SK-N-SH treated with all-trans-retinoic acid at 6 μM for 48 hours (cell line): ENCODE measurements around the gene VPS33A.

Experiments
- ATAC-seq: fragments of 200-7000 bp; cut with Tn5 transposase; 3 replicates; pipeline ENCODE4 v1.9.1; 2020; ENCODE audit warnings: mild to moderate bottlenecking, moderate library complexity
- ARNTL ChIP-seq: fragments of 450-650 bp; formaldehyde crosslinking; IDR thresholded peaks from 2 replicates; pipeline ENCODE4 v1.5.0; 2020; ENCODE audit warnings: low read depth, mild to moderate bottlenecking, moderate library complexity, borderline replicate concordance
- CREB5 ChIP-seq: fragments of 250-450 bp; sonication (Bioruptor Pico); IDR thresholded peaks from 2 replicates; pipeline ENCODE4 v1.5.1; 2020; ENCODE audit warnings: low read depth, mild to moderate bottlenecking, moderate library complexity
- CSDC2 ChIP-seq: fragments of 250-450 bp; sonication (Bioruptor Pico); IDR thresholded peaks from 2 replicates; pipeline ENCODE4 v1.5.0; 2020; ENCODE audit warnings: mild to moderate bottlenecking, moderate library complexity
- CSRNP3 ChIP-seq: fragments of 250-450 bp; sonication (Bioruptor Pico); IDR thresholded peaks from 2 replicates; pipeline ENCODE4 v1.5.1; 2021; ENCODE audit warnings: mild to moderate bottlenecking, moderate library complexity
- ESRRG ChIP-seq: fragments of 250-450 bp; sonication (Bioruptor Pico); IDR thresholded peaks from 2 replicates; pipeline ENCODE4 v1.6.1; 2021; ENCODE audit warnings: mild to moderate bottlenecking
- GLIS3 ChIP-seq: fragments of 250-450 bp; sonication (Bioruptor Pico); IDR thresholded peaks from 2 replicates; pipeline ENCODE4 v1.5.0; 2020; ENCODE audit warnings: mild to moderate bottlenecking, moderate library complexity
- ISL1 ChIP-seq: fragments of 250-450 bp; sonication (Bioruptor Pico); IDR thresholded peaks from 2 replicates; pipeline ENCODE4 v2.1.2; 2022; ENCODE audit warnings: mild to moderate bottlenecking, moderate library complexity
- OSR1 ChIP-seq: fragments of 250-450 bp; sonication (Bioruptor Pico); IDR thresholded peaks from 2 replicates; pipeline ENCODE4 v1.8.0; 2022; ENCODE audit warnings: moderate library complexity, mild to moderate bottlenecking, inconsistent platforms
- PATZ1 ChIP-seq: fragments of 250-450 bp; sonication (Bioruptor Pico); IDR thresholded peaks from 2 replicates; pipeline ENCODE4 v1.8.0; 2020; ENCODE audit warnings: mild to moderate bottlenecking, moderate library complexity, borderline replicate concordance
- POU6F1 ChIP-seq: fragments of 250-450 bp; sonication (Bioruptor Pico); IDR thresholded peaks from 2 replicates; pipeline ENCODE4 v1.8.0; 2021; ENCODE audit warnings: low read depth, mild to moderate bottlenecking, moderate library complexity, borderline replicate concordance
- RARB ChIP-seq: fragments of 250-450 bp; sonication (Bioruptor Pico); IDR thresholded peaks from 2 replicates; pipeline ENCODE4 v1.8.0; 2021; ENCODE audit warnings: mild to moderate bottlenecking, moderate library complexity
- SNAI2 ChIP-seq: fragments of 250-450 bp; sonication (Bioruptor Pico); IDR thresholded peaks from 2 replicates; pipeline ENCODE4 v1.5.0; 2020; ENCODE audit warnings: mild to moderate bottlenecking, moderate library complexity
- TOX ChIP-seq: fragments of 250-450 bp; sonication (Bioruptor Pico); IDR thresholded peaks from 2 replicates; pipeline ENCODE4 v1.8.0; 2021; ENCODE audit warnings: mild to moderate bottlenecking, moderate library complexity, borderline replicate concordance
- TSHZ2 ChIP-seq: fragments of 250-450 bp; sonication (Bioruptor Pico); IDR thresholded peaks from 2 replicates; pipeline ENCODE4 v1.5.0; 2020; ENCODE audit warnings: mild to moderate bottlenecking, moderate library complexity
- ZC3H10 ChIP-seq: fragments of 250-450 bp; sonication (Bioruptor Pico); IDR thresholded peaks from 2 replicates; pipeline ENCODE4 v1.5.1; 2021; ENCODE audit warnings: mild to moderate bottlenecking, moderate library complexity
- ZFP3 ChIP-seq: fragments of 250-450 bp; sonication (Bioruptor Pico); IDR thresholded peaks from 2 replicates; pipeline ENCODE4 v1.5.0; 2020; ENCODE audit warnings: mild to moderate bottlenecking, moderate library complexity
- ZFP30 ChIP-seq: fragments of 450-650 bp; formaldehyde crosslinking; IDR thresholded peaks from 2 replicates; pipeline ENCODE4 v1.5.0; 2022; ENCODE audit warnings: mild to moderate bottlenecking, moderate library complexity
- ZNF565 ChIP-seq: fragments of 450-650 bp; formaldehyde crosslinking; conservative IDR thresholded peaks from 2 replicates; pipeline ENCODE4 v1.5.0; 2020; ENCODE audit warnings: low read depth, mild to moderate bottlenecking, moderate library complexity
- ZNF70 ChIP-seq: fragments of 450-650 bp; formaldehyde crosslinking; IDR thresholded peaks from 2 replicates; pipeline ENCODE4 v1.5.0; 2020; ENCODE audit warnings: mild to moderate bottlenecking, moderate library complexity
- ZNF8 ChIP-seq: fragments of 450-650 bp; formaldehyde crosslinking; IDR thresholded peaks from 2 replicates; pipeline ENCODE4 v1.5.0; 2020; ENCODE audit warnings: mild to moderate bottlenecking, moderate library complexity

Gene VPS33A

GRCh38 chr12:122293081-122293480 lies 26.8 kb upstream of the VPS33A start:
- ATAC-seq, result no peak
- TF ChIP-seq ZNF565 (CRISPR knock-in tag), result no peak
- no peak for TF ChIP-seq CSDC2
- no peak for TF ChIP-seq ZC3H10
- no peak for TF ChIP-seq OSR1 (CRISPR knock-in tag)
- no peak for TF ChIP-seq ARNTL
- TF ChIP-seq CSRNP3 (CRISPR knock-in tag), result no peak
- no peak for TF ChIP-seq TOX (CRISPR knock-in tag)
- TF ChIP-seq ZNF70 (CRISPR knock-in tag), result no peak
- TF ChIP-seq SNAI2 (CRISPR knock-in tag), result no peak
- no peak for TF ChIP-seq ISL1
- no peak for TF ChIP-seq GLIS3 (CRISPR knock-in tag)
- TF ChIP-seq TSHZ2, result no peak
- no peak for TF ChIP-seq PATZ1 (CRISPR knock-in tag)
- TF ChIP-seq CREB5, result no peak
- no peak for TF ChIP-seq ZNF8 (CRISPR knock-in tag)
- no peak for TF ChIP-seq ZFP3
- no peak for TF ChIP-seq ESRRG
- no peak for TF ChIP-seq RARB (CRISPR knock-in tag)

- TF ChIP-seq GLIS3 (CRISPR knock-in tag) (no peak), PATZ1 (CRISPR knock-in tag) (no peak), POU6F1 (no peak), ARNTL (no peak), ZNF70 (CRISPR knock-in tag) (no peak), CSRNP3 (CRISPR knock-in tag) (no peak), ISL1 (no peak), SNAI2 (CRISPR knock-in tag) (no peak), TSHZ2 (no peak), ZFP30 (CRISPR knock-in tag) (no peak)
- ATAC-seq, result no peak
Measured at GRCh38 chr12:122291431-122291830, 25.1 kb upstream of the VPS33A start.
